Stimulated activated CD4-positive, alpha-beta T cell treated with anti-CD3 and anti-CD28 coated beads, Interleukin-15, amount 100 ng/mL, for 48 hours (primary cell): ENCODE measurements around the gene C1QTNF6.
"Not testable (repeated sequence)": the region's sequence is repeated elsewhere in the genome, so short reads cannot be mapped to it uniquely, and the experiment has no call there.

Experiments
- DNase-seq, 2 donors: peaks; one replicate each; pipeline ENCODE4 v3.0.0-alpha.2; 2020; ENCODE audit warnings: low read depth in 2 of 2

The C1QTNF6 gene

GRCh38 chr22:37187891-37188761, at the start of gene C1QTNF6:
Gene C1QTNF6, minus strand, starts transcription at chr22:37188247. Its CDS starts 34 bp downstream, at chr22:37188213.
- DNase-seq: no peak

- DNase-seq: no peak
Measured at GRCh38 chr22:37235897-37236607, 48.0 kb upstream of the C1QTNF6 start.

GRCh38 chr22:37234736-37235711, 47.0 kb upstream of the C1QTNF6 start:
- DNase-seq: no peak

GRCh38 chr22:37233751-37234631, 45.9 kb upstream of the C1QTNF6 start:
- no peak for DNase-seq

GRCh38 chr22:37233371-37233750, 45.3 kb upstream of the C1QTNF6 start:
- DNase-seq: not testable (repeated sequence)

- no peak for DNase-seq
Measured at GRCh38 chr22:37232140-37232998, 44.3 kb upstream of the C1QTNF6 start.

- peak in 1 of 2 donors; percentile 54 for DNase-seq
Measured at GRCh38 chr22:37231406-37232139, 43.5 kb upstream of the C1QTNF6 start.

GRCh38 chr22:37230673-37231405, 42.8 kb upstream of the C1QTNF6 start:
- peak; percentile 83 to 88 for DNase-seq

GRCh38 chr22:37229805-37230672, 42.0 kb upstream of the C1QTNF6 start:
- peak; percentile 88 to 90 for DNase-seq

GRCh38 chr22:37229012-37229804, 41.2 kb upstream of the C1QTNF6 start:
- no peak for DNase-seq

- no peak for DNase-seq
Measured at GRCh38 chr22:37228106-37229011, 40.3 kb upstream of the C1QTNF6 start.

GRCh38 chr22:37226514-37226913, 38.5 kb upstream of the C1QTNF6 start:
- no peak for DNase-seq

- no peak for DNase-seq
Measured at GRCh38 chr22:37226087-37226486, 38.0 kb upstream of the C1QTNF6 start.

- DNase-seq: no peak
Measured at GRCh38 chr22:37225481-37225880, 37.4 kb upstream of the C1QTNF6 start.

GRCh38 chr22:37224757-37225420, 36.8 kb upstream of the C1QTNF6 start:
- no peak for DNase-seq
